HG02588 (cell line): ENCODE measurements around the gene METTL27.
"Not testable (repeated sequence)": the region's sequence is repeated elsewhere in the genome, so short reads cannot be mapped to it uniquely, and the experiment has no call there.

Experiments
- ATAC-seq: cut with Tn5 transposase; IDR thresholded peaks from one replicate; pipeline ENCODE4 v1.9.1; 2021; ENCODE audit warnings: mild to moderate bottlenecking, moderate library complexity; ENCODE audit not compliant: unreplicated experiment

Gene METTL27

DNA sequence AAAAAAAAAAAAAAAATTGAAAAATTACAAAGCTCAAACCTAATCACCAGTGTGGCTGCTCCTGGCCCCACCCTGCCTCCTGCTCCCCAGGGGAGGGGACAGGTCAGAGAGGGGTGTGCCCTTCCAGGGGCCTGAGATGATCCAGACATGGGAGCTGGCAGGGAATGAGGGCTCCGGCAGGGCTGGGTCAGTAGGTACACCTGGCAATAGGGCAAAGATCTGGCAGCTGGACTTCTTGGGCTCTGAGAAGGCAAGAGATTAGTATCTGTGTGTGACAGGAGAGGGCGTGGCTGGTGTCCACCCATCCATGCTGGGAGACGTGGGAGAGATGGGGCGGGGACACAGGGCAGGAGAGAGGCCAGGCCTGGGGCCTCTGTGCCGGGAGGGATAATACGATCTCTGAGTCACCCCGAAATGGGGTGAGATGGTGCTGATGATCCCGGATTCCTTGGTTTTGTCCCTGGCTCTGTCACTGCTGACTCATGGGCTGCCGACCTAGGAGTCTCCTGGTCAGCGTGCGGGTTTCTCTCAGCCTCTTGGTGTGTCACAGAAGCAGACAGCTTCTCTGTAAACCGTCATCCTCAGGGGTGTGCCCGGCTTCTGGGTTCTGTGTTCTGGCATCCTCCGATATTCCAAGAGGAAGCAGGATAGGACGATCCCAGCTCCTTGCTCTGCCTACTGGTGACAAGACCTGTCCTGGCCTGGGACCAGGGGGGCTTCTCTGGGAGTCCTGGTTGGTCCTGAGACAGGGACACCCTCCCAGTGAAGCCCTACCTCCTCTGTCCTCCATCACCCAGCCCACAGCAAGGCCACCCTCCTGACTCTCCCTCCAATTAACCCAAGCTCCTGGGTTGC is 19.8 kb downstream of the METTL27 start:
- no peak for ATAC-seq

GRCh38 chr7:73821597-73822285 is 20.6 kb downstream of the METTL27 start:
- not testable (repeated sequence) for ATAC-seq

- ATAC-seq, result no peak
These were observed 22.3 kb downstream of the METTL27 start for GRCh38 chr7:73820013-73820412.

DNA sequence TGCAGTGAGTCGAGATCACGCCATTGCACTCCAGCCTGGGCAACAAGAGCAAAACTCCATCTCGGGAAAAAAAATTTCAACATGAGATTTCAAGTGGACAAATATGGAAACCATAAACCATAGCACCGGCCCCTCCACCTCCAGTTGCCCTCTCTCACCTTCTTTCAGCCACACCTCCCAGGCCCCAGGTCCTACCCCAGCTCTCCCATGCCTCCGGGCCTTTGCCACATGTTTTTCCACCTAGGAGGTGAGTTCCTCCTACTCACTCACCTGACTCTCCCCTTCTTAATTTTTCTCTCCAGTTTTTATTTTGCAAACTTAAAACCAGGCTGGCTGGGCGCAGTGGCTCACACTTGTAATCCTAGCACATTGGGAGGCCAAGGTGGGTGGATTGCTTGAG is 25.2 kb downstream of the METTL27 start:
- no peak for ATAC-seq

DNA sequence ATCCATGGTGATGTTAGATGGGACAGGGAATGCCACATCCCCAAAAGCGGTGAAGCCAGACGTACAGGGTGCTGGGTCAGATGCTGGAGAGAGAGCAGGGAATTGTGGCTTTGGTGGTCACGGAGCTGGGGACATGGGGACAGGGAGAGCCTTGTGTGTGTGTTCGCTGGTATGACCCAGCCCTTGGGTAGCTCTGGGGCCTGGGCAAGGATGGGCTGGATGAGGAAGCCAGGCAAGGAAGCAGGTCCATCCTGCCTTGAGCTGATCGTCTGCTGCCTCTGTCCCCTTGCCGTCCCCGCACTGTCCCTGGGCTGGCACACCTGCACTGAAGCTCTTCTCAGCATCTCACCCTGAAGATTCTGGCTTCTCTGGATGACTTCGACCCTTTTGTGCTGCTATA is 26.9 kb downstream of the METTL27 start:
- no peak for ATAC-seq

DNA sequence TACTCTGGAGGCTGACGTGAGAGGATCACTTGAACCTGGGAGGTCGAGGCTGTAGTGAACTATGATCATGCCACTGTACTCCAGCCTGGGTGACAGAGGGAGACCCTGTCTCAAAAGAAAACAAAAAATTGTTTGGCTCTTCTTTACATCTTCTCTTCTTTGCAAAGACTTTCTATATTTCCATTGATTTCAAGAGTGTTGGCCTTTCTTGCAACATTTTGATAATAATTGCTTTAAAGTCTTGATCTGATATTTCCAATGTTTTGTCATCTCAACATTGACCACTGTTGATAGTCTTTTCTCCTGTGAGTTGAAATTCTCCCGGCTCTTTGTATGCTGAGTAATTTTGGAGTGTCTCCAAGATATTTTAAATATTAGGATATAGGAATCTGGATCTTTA is 29.3 kb downstream of the METTL27 start:
- no peak for ATAC-seq

GRCh38 chr7:73811760-73812168 is 30.6 kb downstream of the METTL27 start:
- ATAC-seq, result no peak

- no peak for ATAC-seq
These were observed 31.3 kb downstream of the METTL27 start for GRCh38 chr7:73810998-73811360.

DNA sequence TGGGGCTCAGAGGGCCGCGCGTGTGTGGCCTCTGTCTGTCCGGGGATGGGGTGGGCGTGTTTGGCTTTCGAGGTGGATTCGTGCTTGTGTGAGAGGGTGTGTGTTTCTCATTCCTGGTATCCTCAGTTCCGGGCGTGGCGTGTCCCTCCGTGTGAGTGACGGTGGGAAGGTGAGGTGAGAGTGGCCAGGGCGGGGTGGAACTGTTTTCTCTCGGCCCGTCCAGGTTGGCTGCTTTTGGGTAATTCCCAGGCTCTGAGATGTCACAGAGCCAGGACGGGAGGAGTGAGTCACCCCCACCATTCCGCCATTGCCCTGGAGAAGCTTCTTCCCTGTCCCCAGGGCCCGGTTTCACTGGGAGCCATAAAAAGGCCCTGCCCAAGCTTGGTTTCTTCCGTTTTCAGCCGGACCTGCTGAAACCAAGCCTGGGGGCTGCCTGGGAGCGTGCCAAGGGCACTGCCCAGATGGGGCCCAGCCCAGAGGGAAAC is 32.8 kb downstream of the METTL27 start:
- ATAC-seq, result no peak

DNA sequence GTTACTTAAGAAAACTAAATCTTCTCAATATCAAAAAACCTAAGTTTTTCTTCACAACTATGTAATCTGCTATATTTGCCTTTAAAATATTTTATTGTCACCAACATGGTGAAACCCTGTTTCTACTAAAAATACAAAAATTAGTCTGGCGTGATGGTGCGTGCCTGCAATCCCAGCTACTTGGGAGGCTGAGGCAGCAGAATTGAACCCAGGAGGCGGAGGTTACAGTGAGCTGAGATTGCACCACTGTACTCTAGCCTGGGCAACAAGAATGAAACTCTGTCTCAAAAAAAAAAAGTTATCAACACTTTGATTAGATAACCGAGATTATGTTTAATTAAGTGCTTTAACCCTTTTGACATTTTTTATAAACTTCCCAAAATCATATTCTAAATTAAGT is 39.9 kb downstream of the METTL27 start:
- no peak for ATAC-seq

DNA sequence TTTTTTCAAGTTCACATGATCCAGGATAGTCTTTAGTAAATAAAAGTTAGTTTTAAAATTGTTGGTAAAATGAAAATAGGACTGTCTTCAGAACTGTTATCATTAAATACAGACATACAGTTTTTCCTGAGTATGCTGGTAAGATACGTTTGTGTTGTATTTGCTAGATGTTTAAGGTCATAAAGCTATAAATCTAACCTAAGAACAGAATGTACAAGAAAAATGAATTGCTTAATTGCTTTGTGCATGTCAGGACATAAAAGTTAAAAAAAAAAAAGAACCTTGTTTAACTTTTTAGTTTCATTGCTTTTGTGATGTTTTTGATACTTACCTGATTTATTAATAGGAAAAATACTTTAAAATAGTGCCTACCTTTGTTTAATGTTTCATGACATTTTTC is 40.7 kb downstream of the METTL27 start:
- ATAC-seq, result no peak

DNA sequence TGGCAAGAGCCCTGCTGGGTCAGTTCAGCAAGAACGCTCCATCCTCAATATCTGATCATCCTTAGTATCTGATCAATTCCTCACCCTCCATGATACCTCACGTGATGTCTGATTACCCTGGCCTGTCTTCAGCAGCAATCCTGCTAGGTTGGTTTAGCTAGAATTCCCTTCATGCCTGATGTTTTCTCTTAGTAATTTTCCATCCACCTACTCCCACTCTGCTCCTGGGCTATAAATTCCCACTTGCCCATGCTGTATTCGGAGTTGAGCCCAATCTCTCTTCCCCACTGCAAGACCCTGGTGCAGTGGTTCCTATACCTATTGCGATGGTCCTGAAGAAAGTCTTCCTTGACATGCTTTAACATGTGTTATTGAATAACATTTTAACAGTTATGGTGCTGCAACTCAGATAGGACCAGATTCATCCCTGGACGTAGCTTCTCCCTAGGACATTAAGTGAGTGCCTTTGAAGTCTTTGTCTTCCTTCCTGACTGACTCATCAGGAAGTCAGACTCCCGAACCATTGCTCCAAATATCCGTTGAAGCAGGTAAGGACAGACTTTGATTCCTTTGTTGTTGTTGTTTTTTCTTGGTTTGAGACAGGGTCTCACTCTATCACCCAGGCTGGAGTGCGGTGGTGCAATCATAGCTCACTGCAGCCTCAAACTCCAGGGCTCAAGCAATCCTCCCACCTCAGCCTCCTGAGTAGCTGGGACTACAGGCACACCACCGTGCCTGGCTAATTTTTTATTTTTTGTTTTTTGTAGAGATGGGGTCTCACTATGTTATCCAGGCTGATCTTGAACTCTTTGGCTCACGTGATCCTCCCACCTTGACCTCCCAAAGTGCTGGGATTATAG is 42.8 kb downstream of the METTL27 start:
- ATAC-seq, result no peak

DNA sequence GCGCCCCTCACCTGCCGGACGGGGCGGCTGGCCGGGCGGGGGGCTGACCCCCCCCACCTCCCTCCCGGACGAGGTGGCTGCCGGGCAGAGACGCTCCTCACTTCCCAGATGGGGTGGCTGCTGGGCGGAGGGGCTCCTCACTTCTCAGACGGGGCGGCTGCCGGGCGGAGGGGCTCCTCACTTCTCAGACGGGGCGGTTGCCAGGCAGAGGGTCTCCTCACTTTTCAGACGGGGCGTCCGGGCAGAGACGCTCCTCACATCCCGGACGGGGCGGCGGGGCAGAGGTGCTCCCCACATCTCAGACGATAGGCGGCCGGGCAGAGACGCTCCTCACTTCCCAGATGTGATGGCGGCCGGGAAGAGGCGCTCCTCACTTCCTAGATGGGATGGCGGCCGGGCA is 45.1 kb downstream of the METTL27 start:
- ATAC-seq, result not testable (repeated sequence)

GRCh38 chr7:73796656-73797055 is 45.7 kb downstream of the METTL27 start:
- not testable (repeated sequence) for ATAC-seq

DNA sequence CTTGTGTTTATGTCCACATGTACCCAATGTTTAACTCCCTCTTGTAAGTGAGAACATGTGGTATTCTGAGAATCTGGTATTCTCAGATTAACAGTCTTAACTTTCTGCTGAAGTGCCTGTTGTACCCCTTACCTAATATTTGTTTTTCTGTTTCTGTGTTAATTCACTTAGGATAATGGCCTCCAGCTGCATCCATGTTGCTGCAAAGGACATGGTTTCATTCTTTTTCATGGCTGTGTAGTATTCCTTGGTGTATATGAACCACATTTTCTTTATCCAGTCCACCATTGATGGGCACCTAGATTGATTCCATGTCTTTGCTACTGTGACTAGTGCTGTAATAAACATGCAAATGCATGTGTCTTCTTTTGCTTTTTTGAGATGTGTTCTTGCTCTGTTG is 47.1 kb downstream of the METTL27 start:
- ATAC-seq, result not testable (repeated sequence)

DNA sequence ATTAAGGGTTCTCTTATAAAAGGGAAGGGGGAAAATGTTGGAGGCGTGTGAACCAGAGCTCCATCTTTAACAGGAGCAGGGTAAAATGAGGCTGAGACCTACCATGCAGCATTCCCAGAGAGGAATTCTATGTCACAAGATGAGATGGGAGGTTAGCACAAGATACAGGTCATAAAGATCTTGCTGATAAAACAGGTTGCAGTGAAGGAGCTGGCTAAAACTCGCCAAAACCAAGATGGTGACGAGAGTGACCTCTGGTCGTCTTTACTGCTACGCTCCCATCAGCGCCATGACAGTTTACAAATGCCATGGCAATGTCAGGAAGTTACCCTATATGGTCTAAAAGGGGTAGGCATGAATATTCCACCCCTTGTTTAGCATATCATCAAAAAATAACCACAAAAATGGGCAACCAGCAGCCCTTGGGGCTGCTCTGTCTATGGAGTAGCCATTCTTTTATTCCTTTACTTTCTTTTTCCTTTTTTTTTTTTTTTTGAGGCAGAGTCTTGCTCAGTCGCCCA is 51.1 kb downstream of the METTL27 start:
- ATAC-seq, result not testable (repeated sequence)

- ATAC-seq, result no peak
These were observed 53.3 kb downstream of the METTL27 start for GRCh38 chr7:73789051-73789450.

DNA sequence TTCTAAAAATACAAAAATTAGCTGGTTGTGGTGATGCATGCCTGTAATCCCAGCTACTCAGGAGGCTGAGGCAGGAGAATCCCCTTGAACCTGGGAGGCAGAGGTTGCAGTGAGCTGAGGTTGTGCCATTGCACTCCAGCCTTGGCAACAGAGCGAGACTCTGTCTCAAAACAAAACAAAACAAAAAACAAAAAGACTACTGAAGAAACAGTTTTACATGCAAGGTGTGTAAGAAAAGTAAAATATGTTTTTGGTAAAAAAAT is 54.6 kb downstream of the METTL27 start:
- ATAC-seq, result not testable (repeated sequence)

DNA sequence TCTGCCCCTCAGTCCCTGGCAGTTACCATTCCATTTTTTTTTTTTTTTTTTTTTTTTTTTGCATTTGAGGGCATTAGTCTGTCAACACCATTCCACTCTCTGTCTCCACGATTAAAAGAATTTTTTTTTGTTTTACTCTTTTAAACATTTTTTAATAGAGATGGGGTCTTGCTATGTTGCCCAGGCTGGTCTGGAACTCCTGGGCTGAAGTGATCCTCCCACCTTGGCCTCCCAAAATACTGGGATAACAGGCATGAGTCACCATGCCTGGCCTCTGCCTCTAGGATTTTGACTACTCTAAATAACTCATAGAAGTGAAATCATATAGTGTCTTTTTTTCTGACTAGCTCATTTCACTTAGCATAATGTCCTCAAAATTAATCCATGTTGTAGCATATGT is 55.7 kb downstream of the METTL27 start:
- ATAC-seq, result no peak
